HEK293 (cell line): ENCODE data around the gene CCDC57.
"Not testable (repeated sequence)": the region's sequence is repeated elsewhere in the genome, so short reads cannot be mapped to it uniquely, and the experiment has no call there.

Source experiments
- CTCF ChIP-seq: fragments of 450-650 bp; formaldehyde crosslinking; IDR thresholded peaks from 2 replicates; pipeline ENCODE4 v1.5.1; 2016; ENCODE audit warnings: missing biosample characterization, missing genetic modification characterization
- SP2 ChIP-seq: fragments of 450-650 bp; formaldehyde crosslinking; IDR thresholded peaks from 2 replicates; pipeline ENCODE4 v1.5.1; 2016; ENCODE audit warnings: missing biosample characterization, missing genetic modification characterization
- ZBTB49 ChIP-seq: fragments of 450-650 bp; formaldehyde crosslinking; IDR thresholded peaks from 2 replicates; pipeline ENCODE4 v1.5.1; 2016; ENCODE audit warnings: missing biosample characterization, missing genetic modification characterization, low read depth
- ZBTB8A ChIP-seq: fragments of 450-650 bp; formaldehyde crosslinking; IDR thresholded peaks from 2 replicates; pipeline ENCODE4 v1.5.1; 2016; ENCODE audit warnings: missing biosample characterization, missing genetic modification characterization
- ZIC2 ChIP-seq: fragments of 450-650 bp; formaldehyde crosslinking; IDR thresholded peaks from 2 replicates; pipeline ENCODE4 v1.5.1; 2016; ENCODE audit warnings: missing biosample characterization, missing genetic modification characterization
- ZNF121 ChIP-seq: fragments of 450-650 bp; formaldehyde crosslinking; IDR thresholded peaks from 2 replicates; pipeline ENCODE4 v1.5.1; 2016; ENCODE audit warnings: missing biosample characterization, missing genetic modification characterization
- ZNF174 ChIP-seq: fragments of 450-650 bp; formaldehyde crosslinking; IDR thresholded peaks from 2 replicates; pipeline ENCODE4 v1.5.0; 2017; ENCODE audit warnings: missing biosample characterization, mild to moderate bottlenecking, missing genetic modification characterization
- ZNF175 ChIP-seq: fragments of 450-650 bp; formaldehyde crosslinking; IDR thresholded peaks from 2 replicates; pipeline ENCODE4 v1.5.1; 2016; ENCODE audit warnings: missing biosample characterization, missing genetic modification characterization
- ZNF416 ChIP-seq: fragments of 450-650 bp; formaldehyde crosslinking; IDR thresholded peaks from 2 replicates; pipeline ENCODE4 v1.5.1; 2016; ENCODE audit warnings: missing biosample characterization, missing genetic modification characterization
- ZNF670 ChIP-seq: fragments of 450-650 bp; formaldehyde crosslinking; IDR thresholded peaks from 2 replicates; pipeline ENCODE4 v1.5.1; 2016; ENCODE audit warnings: missing biosample characterization, missing genetic modification characterization, low read depth
- ZNF747 ChIP-seq: fragments of 450-650 bp; formaldehyde crosslinking; IDR thresholded peaks from 2 replicates; pipeline ENCODE4 v1.5.1; 2016; ENCODE audit warnings: missing biosample characterization, missing genetic modification characterization
- ZSCAN16 ChIP-seq: fragments of 450-650 bp; formaldehyde crosslinking; IDR thresholded peaks from 2 replicates; pipeline ENCODE4 v1.5.1; 2016; ENCODE audit warnings: missing biosample characterization, missing genetic modification characterization
- TF ChIP-seq, protein P1 (sequence below): fragments of 450-650 bp; formaldehyde crosslinking; IDR thresholded peaks from 2 replicates; pipeline ENCODE4 v1.5.1; 2016; ENCODE audit warnings: missing biosample characterization, missing genetic modification characterization

DNA sequence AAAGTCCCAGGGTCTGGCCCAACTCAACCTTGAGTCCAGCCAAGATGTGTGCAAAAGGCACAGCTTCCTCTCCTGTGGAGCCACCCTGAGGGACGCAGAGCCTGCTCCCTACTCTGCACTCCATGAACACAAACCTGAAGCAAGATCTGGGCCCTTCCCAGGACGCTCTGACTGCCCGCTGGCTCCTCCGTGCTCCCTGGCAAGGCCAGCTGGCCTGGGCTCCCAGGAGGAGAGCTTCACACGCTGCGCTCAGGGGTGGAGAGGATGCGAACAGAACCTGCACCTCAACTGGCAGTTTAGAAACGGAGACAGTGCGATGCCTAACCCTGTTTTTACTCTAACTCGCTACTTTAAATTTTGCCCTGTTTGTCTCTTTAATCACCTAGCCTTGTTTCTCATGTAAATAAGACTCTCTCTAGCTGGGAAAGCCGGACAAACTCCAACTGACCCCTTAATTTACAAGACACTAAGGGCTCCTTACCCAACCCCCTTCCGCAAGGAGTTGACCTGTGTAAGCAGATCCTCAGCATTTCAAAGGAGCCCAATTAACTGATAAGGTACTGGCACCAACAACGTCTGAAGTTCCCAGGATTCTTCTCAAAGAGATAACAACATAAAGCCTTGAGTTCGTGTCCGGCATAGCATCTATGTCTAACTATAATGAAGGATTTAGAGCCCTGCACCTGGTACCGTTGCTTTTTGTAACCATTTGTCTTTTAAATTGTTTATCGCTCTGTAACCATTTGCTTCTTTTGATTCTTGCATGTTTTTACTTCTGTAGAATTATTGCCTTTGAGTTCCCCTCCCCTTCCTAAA, 38.4 kb downstream of the CCDC57 start:
- not testable (repeated sequence) for TF ChIP-seq CTCF (tag by site-specific recombination); ZNF121 (tag by site-specific recombination); ZNF174; ZNF747 (tag by site-specific recombination); ZNF416; ZSCAN16 (tag by site-specific recombination); ZIC2 (tag by site-specific recombination); ZNF670; SP2; ZBTB49; ZBTB8A (tag by site-specific recombination); ZNF175 (tag by site-specific recombination)
- TF ChIP-seq, protein P1, sequence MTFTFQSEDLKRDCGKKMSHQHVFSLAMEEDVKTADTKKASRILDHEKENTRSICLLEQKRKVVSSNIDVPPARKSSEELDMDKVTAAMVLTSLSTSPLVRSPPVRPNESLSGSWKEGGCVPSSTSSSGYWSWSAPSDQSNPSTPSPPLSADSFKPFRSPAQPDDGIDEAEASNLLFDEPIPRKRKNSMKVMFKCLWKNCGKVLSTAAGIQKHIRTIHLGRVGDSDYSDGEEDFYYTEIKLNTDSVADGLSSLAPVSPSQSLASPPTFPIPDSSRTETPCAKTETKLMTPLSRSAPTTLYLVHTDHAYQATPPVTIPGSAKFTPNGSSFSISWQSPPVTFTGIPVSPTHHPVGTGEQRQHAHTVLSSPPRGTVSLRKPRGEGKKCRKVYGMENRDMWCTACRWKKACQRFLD, result not testable (repeated sequence)
